ENCODE data around the gene CDC73.

DNA sequence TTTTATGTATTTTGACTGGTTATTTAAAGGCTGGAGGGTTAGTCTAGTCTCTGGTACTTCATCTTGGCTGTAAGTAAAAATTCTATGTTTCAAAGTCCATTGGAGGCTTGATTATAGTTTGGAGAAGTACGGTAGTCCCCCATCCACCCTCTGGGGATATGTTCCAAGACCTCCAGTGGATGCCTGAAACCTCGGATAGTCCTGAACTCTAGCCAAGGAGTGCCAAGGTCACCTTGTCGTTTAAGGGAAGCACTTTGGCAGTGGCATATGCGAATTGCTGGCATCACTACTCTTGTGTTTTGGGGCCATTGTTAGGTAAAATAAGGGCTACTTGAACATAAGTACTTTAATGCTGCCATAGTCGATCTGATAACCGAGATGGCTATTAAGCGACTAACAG, 18.4 kb downstream of the CDC73 start:
- TF ChIP-seq FOXA1 (IDR thresholded peaks at IDR 0.05) (no peak), NFRKB (IDR thresholded peaks at IDR 0.05) (no peak), ZNF384 (IDR thresholded peaks at IDR 0.05) (no peak), BHLHE40 (IDR thresholded peaks at IDR 0.05; ENCODE audit: borderline replicate concordance) (no peak), L3MBTL2 (conservative IDR thresholded peaks at IDR 0.05) (no peak), TARDBP (IDR thresholded peaks at IDR 0.05) (no peak), HDGF (IDR thresholded peaks at IDR 0.05; ENCODE audit: borderline replicate concordance) (no peak), SP1 (IDR thresholded peaks at IDR 0.05) (no peak), FOXK2 (IDR thresholded peaks at IDR 0.05) (no peak), LEF1 (IDR thresholded peaks at IDR 0.05; ENCODE audit: borderline replicate concordance) (no peak), ELF4 (IDR thresholded peaks at IDR 0.05) (no peak)

All from HEK293T (cell line).